SK-N-MC (cell line): ENCODE data around the gene SLC25A13.

Experiments used
- DNase-seq: peaks from one replicate; pipeline ENCODE4 v3.0.0-alpha.2; 2011; ENCODE audit warnings: low read depth, low spot score
- H3K27ac ChIP-seq: fragments of 200-600 bp; sonication (generic); 2 replicates; pipeline ENCODE4 v1.5.1; 2016; ENCODE audit warnings: mixed run types
- H3K36me3 ChIP-seq: fragments of 200-600 bp; sonication (generic); 2 replicates; pipeline ENCODE4 v1.6.1; 2017; ENCODE audit warnings: antibody characterized with exemption, low read length, mixed read lengths; ENCODE audit not compliant: insufficient read depth
- H3K4me3 ChIP-seq: fragments of 200-600 bp; sonication (generic); 2 replicates; pipeline ENCODE4 v1.5.1; 2016
- H3K9ac ChIP-seq: fragments of 200-600 bp; sonication (generic); 2 replicates; pipeline ENCODE4 v1.8.0; 2017; ENCODE audit warnings: mixed run types, mixed read lengths; ENCODE audit not compliant: insufficient read length
- H3K9me3 ChIP-seq: fragments of 200-600 bp; sonication (generic); 2 replicates; pipeline ENCODE4 v1.6.1; 2017; ENCODE audit warnings: low read depth, mild to moderate bottlenecking, antibody characterized with exemption, low read length, moderate library complexity, mixed read lengths
- EZH2 ChIP-seq: fragments of 200-600 bp; sonication (generic); IDR thresholded peaks from one replicate; pipeline ENCODE4 v1.6.1; 2017; ENCODE audit warnings: antibody characterized with exemption
- FOXP2 ChIP-seq: optimal IDR thresholded peaks from 2 replicates; pipeline ENCODE3; 2011; ENCODE audit warnings: mild to moderate bottlenecking, moderate library complexity; ENCODE audit not compliant: insufficient read depth; ENCODE audit errors: extremely low read length, control extremely low read depth
- POLR2AphosphoS5 ChIP-seq: IDR thresholded peaks from 2 replicates; pipeline ENCODE4 v1.6.1; 2012; ENCODE audit warnings: mild to moderate bottlenecking, low read depth, low read length, borderline replicate concordance

SLC25A13 gene

GRCh38 chr7:96315125-96315512, 6.8 kb downstream of the SLC25A13 start:
- Histone ChIP-seq H3K9me3 (no peaks in the 10 kb centered on the region), H3K36me3 (no peaks in the 10 kb centered on the region), H3K4me3 (no peak overlapping the region), H3K27ac (no peak overlapping the region), H3K9ac (no peak overlapping the region)
- DNase-seq, result no peak
- TF ChIP-seq FOXP2, result no peak
- TF ChIP-seq EZH2, result no peak
- no peak for TF ChIP-seq POLR2AphosphoS5

GRCh38 chr7:96314402-96315124, 7.3 kb downstream of the SLC25A13 start:
- Histone ChIP-seq H3K27ac (no peak overlapping the region), H3K4me3 (no peak overlapping the region), H3K9me3 (no peaks in the 10 kb centered on the region), H3K9ac (no peak overlapping the region), H3K36me3 (no peaks in the 10 kb centered on the region)
- TF ChIP-seq POLR2AphosphoS5 (peak; percentile 56; the same call in 1 of the 2 replicates), FOXP2 (no peak)
- peak; percentile 58 for DNase-seq

GRCh38 chr7:96313940-96314339, 8.0 kb downstream of the SLC25A13 start:
- Histone ChIP-seq H3K4me3 (no peak overlapping the region), H3K9me3 (no peaks in the 10 kb centered on the region), H3K9ac (no peak overlapping the region), H3K27ac (no peak overlapping the region), H3K36me3 (no peaks in the 10 kb centered on the region)
- DNase-seq, result no peak
- TF ChIP-seq FOXP2 (no peak), EZH2 (no peak), POLR2AphosphoS5 (no peak)

DNA sequence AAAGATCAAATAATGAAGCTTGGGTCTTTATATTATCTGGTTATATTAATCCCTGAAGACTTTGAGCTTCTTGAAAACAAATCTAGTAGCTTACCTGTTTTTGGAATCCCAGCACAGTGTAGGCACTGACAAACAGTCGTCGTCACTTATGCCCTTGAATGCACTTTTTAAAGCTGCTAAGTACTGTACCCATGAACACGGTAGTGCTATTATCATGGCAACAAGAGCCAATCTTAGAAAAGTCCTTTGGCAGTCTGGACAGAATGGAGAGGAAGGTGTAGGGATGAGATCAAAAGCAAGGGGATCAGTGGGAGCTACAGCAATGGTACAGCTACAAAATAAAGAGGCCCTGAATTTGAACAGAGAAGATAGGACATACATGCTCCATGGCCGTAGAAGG, 9.4 kb downstream of the SLC25A13 start:
- TF ChIP-seq POLR2AphosphoS5 (no peak), EZH2 (no peak), FOXP2 (no peak)
- Histone ChIP-seq H3K9me3 (no peaks in the 10 kb centered on the region), H3K9ac (no peak overlapping the region), H3K4me3 (no peak overlapping the region), H3K27ac (no peak overlapping the region), H3K36me3 (no peaks in the 10 kb centered on the region)
- no peak for DNase-seq

- no peak for DNase-seq
- Histone ChIP-seq H3K27ac (no peak overlapping the region), H3K36me3 (no peaks in the 10 kb centered on the region), H3K4me3 (no peak overlapping the region), H3K9me3 (no peaks in the 10 kb centered on the region), H3K9ac (no peak overlapping the region)
- TF ChIP-seq FOXP2 (no peak), POLR2AphosphoS5 (no peak), EZH2 (no peak)
Measured at GRCh38 chr7:96311967-96312366, 9.9 kb downstream of the SLC25A13 start.

GRCh38 chr7:96310110-96310509, 11.8 kb downstream of the SLC25A13 start:
- TF ChIP-seq EZH2, result no peak
- no peak for TF ChIP-seq FOXP2
- no peak for TF ChIP-seq POLR2AphosphoS5

GRCh38 chr7:96308950-96309263, 13.0 kb downstream of the SLC25A13 start:
- TF ChIP-seq POLR2AphosphoS5 (no peak), FOXP2 (no peak), EZH2 (no peak)
- DNase-seq, result no peak
- H3K27ac ChIP-seq, result no peak overlapping the region
- H3K9ac ChIP-seq, result no peak overlapping the region
- H3K9me3 ChIP-seq, result no peaks in the 10 kb centered on the region
- H3K36me3 ChIP-seq, result no peaks in the 10 kb centered on the region
- no peak overlapping the region for H3K4me3 ChIP-seq

More at GRCh38 chr7:96310110-96310509, 11.8 kb downstream of the SLC25A13 start:
- H3K4me3 ChIP-seq, result no peak overlapping the region
- H3K9ac ChIP-seq, result no peak overlapping the region
- no peak for DNase-seq
- no peaks in the 10 kb centered on the region for H3K36me3 ChIP-seq
- H3K27ac ChIP-seq, result no peak overlapping the region
- H3K9me3 ChIP-seq, result no peaks in the 10 kb centered on the region

- Histone ChIP-seq H3K9ac (no peak overlapping the region), H3K27ac (no peak overlapping the region), H3K9me3 (no peaks in the 10 kb centered on the region), H3K4me3 (no peak overlapping the region), H3K36me3 (no peaks in the 10 kb centered on the region)
- TF ChIP-seq EZH2 (no peak), FOXP2 (no peak), POLR2AphosphoS5 (no peak)
- DNase-seq, result no peak
Measured at GRCh38 chr7:96308253-96308949, 13.5 kb downstream of the SLC25A13 start.
